Measurements from ENCODE around the gene KIAA0040.
"Not testable (repeated sequence)": the region's sequence is repeated elsewhere in the genome, so short reads cannot be mapped to it uniquely, and the experiment has no call there.

Gene KIAA0040

GRCh38 chr1:175116903-175117302 is 75.7 kb downstream of the KIAA0040 start:
- no peak for DNase-seq (ENCODE audit: low spot score)
- no peak for TF ChIP-seq CTCF (IDR thresholded peaks at IDR 0.05; ENCODE audit: extremely low read depth, missing control alignments)

DNA sequence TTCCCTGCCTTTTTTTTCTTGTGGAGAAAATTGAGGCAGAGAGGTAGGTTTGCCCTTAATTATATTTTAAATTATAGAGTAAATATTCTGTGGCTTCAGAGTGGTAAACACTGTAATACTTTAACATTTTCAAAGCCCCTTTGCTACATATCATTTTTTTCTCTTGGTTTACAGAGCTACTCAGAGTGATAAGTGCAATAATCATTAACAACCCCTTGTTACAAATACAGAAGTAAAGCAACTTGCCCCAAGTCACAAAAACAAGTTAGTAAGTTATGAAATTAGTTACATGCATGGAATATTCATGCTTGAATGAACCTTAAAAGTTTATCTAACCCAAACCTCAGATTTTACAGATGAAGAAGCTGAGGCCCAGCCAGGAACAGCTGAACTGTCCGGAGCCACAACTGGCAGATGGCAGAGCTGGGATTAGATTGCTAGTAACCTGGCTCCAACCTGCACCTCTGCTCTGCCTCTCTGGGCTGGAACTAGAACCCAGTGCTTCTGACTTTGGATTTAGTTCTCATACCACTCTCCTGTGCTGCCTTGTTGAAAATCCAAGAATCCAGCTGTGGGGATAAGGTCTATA is 76.3 kb downstream of the KIAA0040 start:
- TF ChIP-seq CTCF (IDR thresholded peaks at IDR 0.05; ENCODE audit: extremely low read depth, missing control alignments), result no peak
- DNase-seq (ENCODE audit: low spot score), result no peak

GRCh38 chr1:175114996-175115395 is 77.6 kb downstream of the KIAA0040 start:
- no peak for TF ChIP-seq CTCF (IDR thresholded peaks at IDR 0.05; ENCODE audit: extremely low read depth, missing control alignments)
- DNase-seq (ENCODE audit: low spot score), result no peak

DNA sequence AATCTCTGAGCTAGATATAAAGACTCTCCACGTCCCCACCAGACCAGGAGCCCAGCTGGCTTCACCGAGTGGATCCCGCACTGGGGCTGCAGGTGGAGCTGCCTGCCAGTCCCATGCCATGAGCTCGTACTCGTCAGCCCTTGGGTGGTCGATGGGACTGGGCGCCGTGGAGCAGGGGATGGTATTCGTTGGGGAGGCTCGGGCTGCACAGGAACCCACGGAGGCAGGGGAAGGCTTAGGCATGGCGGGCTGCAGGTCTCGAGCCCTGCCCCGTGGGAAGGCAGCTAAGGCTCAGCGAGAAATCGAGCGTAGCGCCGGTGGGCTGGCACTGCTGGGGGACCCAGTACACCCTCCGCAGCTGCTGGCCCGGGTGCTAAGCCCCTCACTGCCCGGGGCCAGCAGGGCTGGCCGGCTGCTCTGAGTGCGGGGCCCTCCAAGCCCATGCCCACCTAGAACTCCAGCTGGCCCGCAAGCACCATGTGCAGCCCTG is 84.2 kb downstream of the KIAA0040 start:
- not testable (repeated sequence) for DNase-seq (ENCODE audit: low spot score)
